HG02852 (cell line): ENCODE results near the gene ADAM8.

Experiments used
- ATAC-seq: cut with Tn5 transposase; IDR thresholded peaks from one replicate; pipeline ENCODE4 v1.9.1; 2021; ENCODE audit warnings: mild to moderate bottlenecking, moderate library complexity; ENCODE audit not compliant: unreplicated experiment

Gene ADAM8

GRCh38 chr10:133309100-133309719, 32.5 kb upstream of the ADAM8 start:
- ATAC-seq = peak; percentile 66

DNA sequence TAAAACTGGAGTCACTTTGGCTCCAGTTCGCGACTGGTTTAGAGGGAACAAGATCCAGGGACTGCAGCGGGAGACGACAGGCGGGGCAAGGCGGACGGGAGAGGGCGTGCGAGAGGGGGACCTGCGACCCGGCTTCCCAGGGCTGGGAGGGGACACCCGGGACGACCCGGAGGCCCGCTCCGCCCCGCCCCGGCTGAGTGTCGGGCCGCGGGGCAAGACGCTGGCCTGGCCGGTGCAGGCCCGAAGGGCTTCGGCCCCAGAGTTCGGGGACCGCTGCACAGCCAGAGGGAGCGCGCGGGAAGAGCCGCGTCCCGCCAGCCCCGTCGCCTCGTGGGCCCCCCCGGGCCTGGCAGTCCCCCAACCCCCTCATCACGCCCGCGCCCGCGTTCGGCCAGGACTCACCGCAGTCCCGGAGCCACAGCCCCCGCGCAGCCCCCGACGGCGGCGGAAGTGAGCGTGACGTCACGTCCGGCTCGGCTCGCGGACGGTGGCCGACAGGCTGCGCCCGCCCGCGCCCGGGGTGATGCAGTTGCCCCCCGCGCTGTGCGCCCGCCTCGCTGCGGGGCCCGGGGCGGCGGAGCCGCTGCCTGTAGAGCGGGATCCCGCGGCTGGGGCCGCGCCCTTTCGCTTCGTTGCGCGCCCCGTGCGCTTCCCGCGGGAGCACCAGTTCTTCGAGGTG, 31.9 kb upstream of the ADAM8 start, which contains the start of the genes TUBGCP2 and ZNF511:
Gene TUBGCP2 (minus strand): TSS at position 452 of the 679 bp plus-strand sequence. CDS start 5,931 bp downstream, outside the sequence.
Gene ZNF511 (plus strand): TSS at position 494 of the 679 bp plus-strand sequence. CDS start 30 bp downstream, at position 524.
- ATAC-seq = peak; percentile 78

GRCh38 chr10:133307776-133308420, 31.2 kb upstream of the ADAM8 start:
- ATAC-seq = peak; percentile 41

GRCh38 chr10:133306941-133307379, 30.3 kb upstream of the ADAM8 start:
- no peak for ATAC-seq

- no peak for ATAC-seq
Measured at GRCh38 chr10:133306097-133306476, 29.4 kb upstream of the ADAM8 start.

- ATAC-seq = no peak
Measured at GRCh38 chr10:133303206-133303605, 26.5 kb upstream of the ADAM8 start.

- ATAC-seq = no peak
Measured at GRCh38 chr10:133302230-133302629, 25.6 kb upstream of the ADAM8 start.

- ATAC-seq = no peak
Measured at GRCh38 chr10:133299738-133300137, 23.1 kb upstream of the ADAM8 start.

- no peak for ATAC-seq
Measured at GRCh38 chr10:133299224-133299623, 22.6 kb upstream of the ADAM8 start.

DNA sequence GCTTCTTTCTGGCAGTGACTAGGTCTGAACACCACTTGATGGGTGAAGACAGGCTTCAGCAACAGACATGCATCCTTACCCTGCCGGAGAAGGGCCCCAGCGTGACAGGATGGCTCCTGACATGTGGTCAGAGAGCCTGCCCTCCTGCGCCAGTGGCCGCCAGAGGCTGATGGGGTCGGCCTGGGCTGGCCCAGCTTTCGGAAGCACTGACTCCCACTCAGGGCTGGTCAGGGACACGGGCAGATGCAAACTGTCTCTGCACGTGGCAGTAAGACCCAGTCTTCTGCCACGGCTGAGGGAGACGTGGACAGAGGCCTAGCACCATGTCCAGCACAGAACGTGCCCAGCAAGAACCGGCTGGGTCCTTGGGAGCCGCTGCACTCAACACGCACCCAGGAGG, 21.8 kb upstream of the ADAM8 start:
- no peak for ATAC-seq

- no peak for ATAC-seq
Measured at GRCh38 chr10:133297504-133297903, 20.8 kb upstream of the ADAM8 start.

- ATAC-seq = no peak
Measured at GRCh38 chr10:133295426-133296320, 19.0 kb upstream of the ADAM8 start.

- no peak for ATAC-seq
Measured at GRCh38 chr10:133294189-133294588, 17.5 kb upstream of the ADAM8 start.

- no peak for ATAC-seq
Measured at GRCh38 chr10:133293810-133294119, 17.1 kb upstream of the ADAM8 start.

DNA sequence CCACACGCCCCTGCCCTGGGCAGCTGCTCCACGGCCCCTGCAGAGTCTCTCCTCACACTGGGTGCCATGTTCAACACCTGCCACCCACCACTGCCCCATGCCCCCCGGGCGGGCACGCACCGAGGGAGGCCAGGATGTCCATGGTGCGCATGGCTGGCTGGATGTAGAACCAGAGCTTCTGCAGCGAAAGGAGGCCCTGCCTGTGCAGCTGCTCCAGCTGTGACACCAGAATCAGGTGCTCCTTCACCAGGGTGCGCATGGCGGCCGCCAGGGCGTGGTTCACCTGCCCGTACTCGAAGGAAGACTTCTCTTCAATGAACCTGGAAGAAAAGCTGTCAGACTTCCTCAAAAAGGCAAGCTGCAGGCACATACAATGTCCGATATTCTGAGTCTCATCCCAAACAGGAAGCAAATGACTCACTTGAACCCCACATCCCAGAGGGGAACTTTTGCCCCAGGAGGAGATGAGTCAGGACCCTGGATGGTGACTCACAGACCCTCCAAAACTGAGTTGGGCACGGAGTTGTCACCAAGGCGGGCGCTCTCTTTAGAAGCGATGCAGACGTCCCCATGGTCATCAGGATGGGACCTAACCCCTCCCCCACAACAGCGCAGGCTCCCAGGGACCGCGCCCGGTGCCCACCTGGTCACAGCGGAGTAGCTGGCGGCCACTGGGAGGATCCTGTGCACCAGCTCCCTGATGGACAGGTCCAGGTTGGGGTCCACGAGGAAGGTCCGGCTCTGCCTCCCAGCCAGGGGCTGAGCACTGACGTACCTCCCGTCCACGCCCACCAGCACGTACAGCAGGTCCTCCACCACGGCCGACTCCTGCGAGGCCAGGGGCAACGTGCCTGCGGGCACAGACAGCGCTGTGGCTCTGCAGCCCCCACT, 16.5 kb upstream of the ADAM8 start:
- no peak for ATAC-seq

GRCh38 chr10:133289761-133290160, 13.1 kb upstream of the ADAM8 start:
- no peak for ATAC-seq

DNA sequence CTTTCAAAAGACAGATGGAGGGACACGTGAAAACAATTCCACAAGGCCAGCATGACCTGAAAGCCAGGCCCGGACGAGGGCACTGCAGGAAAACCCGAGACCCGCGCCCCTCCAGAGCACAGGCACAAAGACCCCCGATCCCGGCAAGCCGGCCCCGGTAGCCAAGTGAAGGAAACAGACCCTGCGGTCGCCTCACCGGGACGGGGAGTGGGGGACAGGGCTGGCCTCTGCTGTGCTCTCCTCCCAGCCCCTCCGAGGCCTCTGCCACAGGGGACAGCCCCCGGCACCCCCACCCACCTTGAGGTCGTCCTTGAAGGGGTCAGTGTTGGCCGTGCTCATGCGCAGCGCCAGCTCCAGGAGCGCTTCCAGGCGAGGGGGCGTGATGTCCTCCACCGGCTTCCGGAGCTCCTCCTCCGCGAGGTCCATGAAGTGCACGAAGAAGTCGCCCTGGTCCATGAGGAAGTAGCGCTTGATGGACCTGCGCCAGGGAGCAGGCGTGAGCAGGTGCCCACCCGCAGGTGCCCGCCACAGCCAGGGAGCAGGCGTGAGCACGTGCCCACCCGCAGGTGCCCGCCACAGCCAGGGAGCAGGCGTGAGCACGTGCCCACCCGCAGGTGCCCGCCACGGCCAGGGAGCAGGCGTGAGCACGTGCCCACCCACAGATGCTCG, 11.3 kb upstream of the ADAM8 start:
- ATAC-seq = no peak

DNA sequence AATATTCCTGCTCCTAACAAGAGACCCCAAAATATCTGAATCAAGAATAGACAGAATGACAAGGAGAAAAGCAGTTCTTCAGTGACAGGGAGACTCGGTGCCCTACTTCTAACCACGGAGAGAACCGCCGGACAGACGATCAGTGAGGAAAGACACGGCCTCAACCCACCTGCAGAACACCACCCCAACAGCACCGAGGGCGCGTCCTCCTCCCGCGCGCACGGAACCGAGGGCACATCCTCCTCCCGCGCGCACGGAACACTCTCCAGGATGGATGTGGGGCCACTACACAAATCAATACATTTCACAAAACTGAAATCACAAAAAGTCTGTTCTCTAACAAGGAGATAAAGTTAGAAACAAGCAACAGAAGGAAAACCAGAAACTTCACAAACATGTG, 9.7 kb upstream of the ADAM8 start:
- no peak for ATAC-seq

- ATAC-seq = no peak
Measured at GRCh38 chr10:133285217-133285616, 8.5 kb upstream of the ADAM8 start.

- no peak for ATAC-seq
Measured at GRCh38 chr10:133283931-133284330, 7.3 kb upstream of the ADAM8 start.
